H9 (cell line): ENCODE measurements around the gene WDR48. TPM values are rescaled to one million over a fixed set of nuclear protein-coding genes. Genes with fewer than 3 reads are reported as not detected.
A peak's percentile ranks its signal among the peaks of the same experiment; 100 is the strongest.

Experiments used
- DNase-seq: peaks from one replicate; pipeline ENCODE4 v3.0.0-alpha.2; 2017
- H2AFZ ChIP-seq: one replicate; pipeline ENCODE4 v1.6.1; 2013; ENCODE audit warnings: mild to moderate bottlenecking, low read length, control low read depth, moderate library complexity
- H2AK5ac ChIP-seq: 2 replicates; pipeline ENCODE4 v1.6.1; 2013; ENCODE audit warnings: low read length, control low read depth, mixed read lengths; ENCODE audit not compliant: insufficient read length
- H2BK120ac ChIP-seq: one replicate; pipeline ENCODE4 v1.6.1; 2013; ENCODE audit warnings: low read depth, mild to moderate bottlenecking, low read length, control low read depth, inconsistent platforms; ENCODE audit not compliant: poor library complexity, severe bottlenecking
- H2BK12ac ChIP-seq: 2 replicates; pipeline ENCODE4 v1.6.1; 2013; ENCODE audit warnings: low read length, control low read depth, mixed read lengths, low read depth; ENCODE audit not compliant: insufficient read length
- H2BK15ac ChIP-seq: 2 replicates; pipeline ENCODE4 v1.6.1; 2013; ENCODE audit warnings: low read depth, low read length, control low read depth
- H2BK20ac ChIP-seq: one replicate; pipeline ENCODE4 v1.6.1; 2013; ENCODE audit warnings: low read depth, mild to moderate bottlenecking, low read length, control low read depth, inconsistent platforms; ENCODE audit not compliant: poor library complexity, severe bottlenecking
- H2BK5ac ChIP-seq: 2 replicates; pipeline ENCODE4 v1.6.1; 2013; ENCODE audit warnings: low read length, control low read depth, mixed read lengths; ENCODE audit not compliant: insufficient read length
- H3K14ac ChIP-seq: 2 replicates; pipeline ENCODE4 v1.6.1; 2013; ENCODE audit warnings: low read length, control low read depth; ENCODE audit not compliant: insufficient read depth
- H3K18ac ChIP-seq: 2 replicates; pipeline ENCODE4 v1.6.1; 2013; ENCODE audit warnings: low read depth, mild to moderate bottlenecking, mixed read lengths, low read length, control low read depth; ENCODE audit not compliant: insufficient read length
- H3K23ac ChIP-seq: 2 replicates; pipeline ENCODE4 v1.6.1; 2013; ENCODE audit warnings: low read length, control low read depth, mixed read lengths, low read depth; ENCODE audit not compliant: insufficient read length
- H3K23me2 ChIP-seq: 2 replicates; pipeline ENCODE4 v1.6.1; 2013; ENCODE audit warnings: low read depth, mild to moderate bottlenecking, mixed read lengths, low read length, control low read depth; ENCODE audit not compliant: insufficient read length, poor library complexity, severe bottlenecking
- H3K27ac ChIP-seq: 2 replicates; pipeline ENCODE4 v1.5.1; 2013; ENCODE audit warnings: low read length, control low read depth, mixed read lengths, low read depth; ENCODE audit not compliant: insufficient read length
- H3K27me3 ChIP-seq: 2 replicates; pipeline ENCODE4 v1.6.1; 2013; ENCODE audit warnings: low read length, control low read depth, inconsistent platforms; ENCODE audit not compliant: insufficient read depth
- H3K4ac ChIP-seq: 2 replicates; pipeline ENCODE4 v1.6.1; 2013; ENCODE audit warnings: low read depth, mild to moderate bottlenecking, control low read depth, inconsistent platforms, low read length, moderate library complexity
- H3K4me1 ChIP-seq: 2 replicates; pipeline ENCODE4 v1.6.1; 2013; ENCODE audit warnings: low read length, control low read depth, inconsistent platforms; ENCODE audit not compliant: insufficient read depth
- H3K4me2 ChIP-seq: 2 replicates; pipeline ENCODE4 v1.6.1; 2013; ENCODE audit warnings: low read length, control low read depth, mixed read lengths; ENCODE audit not compliant: insufficient read length, insufficient read depth
- H3K56ac ChIP-seq: 2 replicates; pipeline ENCODE4 v1.6.1; 2013; ENCODE audit warnings: low read depth, mild to moderate bottlenecking, mixed read lengths, low read length, control low read depth; ENCODE audit not compliant: insufficient read length
- H3K79me1 ChIP-seq: 2 replicates; pipeline ENCODE4 v1.6.1; 2013; ENCODE audit warnings: low read depth, mild to moderate bottlenecking, moderate library complexity, low read length, control low read depth, inconsistent platforms; ENCODE audit not compliant: insufficient read depth, poor library complexity, severe bottlenecking
- H3K79me2 ChIP-seq: 2 replicates; pipeline ENCODE4 v1.6.1; 2013; ENCODE audit warnings: low read length, control low read depth, inconsistent platforms; ENCODE audit not compliant: insufficient read depth
- H3K9ac ChIP-seq: 2 replicates; pipeline ENCODE4 v1.6.1; 2013; ENCODE audit warnings: low read length, control low read depth, mixed read lengths; ENCODE audit not compliant: insufficient read length; ENCODE audit errors: extremely low read depth
- H3K9me3 ChIP-seq: one replicate; pipeline ENCODE4 v1.6.1; 2013; ENCODE audit warnings: low read depth, low read length, inconsistent platforms; ENCODE audit not compliant: control insufficient read depth
- H3T11ph ChIP-seq: one replicate; pipeline ENCODE4 v1.6.1; 2013; ENCODE audit warnings: mild to moderate bottlenecking, low read length, control low read depth, inconsistent platforms
- H4K20me1 ChIP-seq: one replicate; pipeline ENCODE4 v1.6.1; 2013; ENCODE audit not compliant: control insufficient read depth, insufficient read length, insufficient read depth
- H4K5ac ChIP-seq: 2 replicates; pipeline ENCODE4 v1.6.1; 2013; ENCODE audit warnings: low read depth, mild to moderate bottlenecking, mixed read lengths, low read length, control low read depth; ENCODE audit not compliant: insufficient read length
- H4K8ac ChIP-seq: replicated peaks from 2 replicates; pipeline ENCODE4 v1.6.1; 2013; ENCODE audit warnings: low read length, control low read depth, mixed read lengths, low read depth; ENCODE audit not compliant: insufficient read length
- H4K91ac ChIP-seq: 2 replicates; pipeline ENCODE4 v1.6.1; 2013; ENCODE audit warnings: low read depth, mild to moderate bottlenecking, moderate library complexity, mixed read lengths, low read length, control low read depth; ENCODE audit not compliant: insufficient read length
- H3K27ac Mint-ChIP-seq, 3 experiments: 2 replicates in 2 of 3; 3 replicates in 1 of 3; pipeline ENCODE4 v1.8.0; 2020 to 2021; ENCODE audit warnings: mixed read lengths in 3 of 3, mild to moderate bottlenecking in 1 of 3, moderate library complexity in 1 of 3
- H3K27me3 Mint-ChIP-seq: 2 replicates; pipeline ENCODE4 v1.8.0; 2021; ENCODE audit warnings: low read depth, mild to moderate bottlenecking, moderate library complexity, mixed read lengths
- H3K36me3 Mint-ChIP-seq, 3 experiments: 2 replicates in 2 of 3; 3 replicates in 1 of 3; pipeline ENCODE4 v1.8.0; 2020 to 2021; ENCODE audit warnings: low read depth in 3 of 3, mixed read lengths in 3 of 3; ENCODE audit not compliant: insufficient read depth in 1 of 3
- H3K4me1 Mint-ChIP-seq, 2 experiments: 2 replicates each; pipeline ENCODE4 v1.8.0; 2020; ENCODE audit warnings: mixed read lengths in 2 of 2
- H3K4me3 Mint-ChIP-seq, 2 experiments: 2 replicates in 1 of 2; 3 replicates in 1 of 2; pipeline ENCODE4 v1.8.0; 2020 to 2021; ENCODE audit warnings: mild to moderate bottlenecking in 2 of 2, mixed read lengths in 2 of 2, moderate library complexity in 1 of 2
- H3K9me3 Mint-ChIP-seq, 2 experiments: 2 replicates in 1 of 2; 3 replicates in 1 of 2; pipeline ENCODE4 v1.8.0; 2020; ENCODE audit warnings: mild to moderate bottlenecking in 2 of 2, mixed read lengths in 2 of 2, moderate library complexity in 1 of 2
- CTCF ChIP-seq: fragments of 200-600 bp; sonication (generic); conservative IDR thresholded peaks from 3 replicates; pipeline ENCODE4 v1.8.0; 2021; ENCODE audit warnings: antibody characterized with exemption, mild to moderate bottlenecking
- WGBS: extraction: QIAGEN DNeasy Blood & Tissue Kit; methylation state at CpG from one replicate; pipeline ENCODE4 v1.1.7; 2013; ENCODE audit warnings: missing lambda C conversion rate, low lambda C conversion rate, mixed read lengths; ENCODE audit not compliant: insufficient read length; ENCODE audit errors: extremely low coverage; 5-methylcytosine and 5-hydroxymethylcytosine counted together
- total RNA-seq: library from RNA; stranded (reverse); gene quantifications from 2 replicates; pipeline ENCODE4 v1.2.1, GENCODE V29; 2021

WDR48 gene
- total RNA-seq, 1 experiment from 2014 or later, result 52.7 TPM

- H3K4me3 Mint-ChIP-seq, result no peak overlapping the region
- no peaks in the 10 kb centered on the region for H3K9me3 Mint-ChIP-seq
- peak; percentile 11 for DNase-seq
- Histone ChIP-seq H3K23ac (no peak overlapping the region), H2AFZ (no peak overlapping the region), H2BK12ac (no peak overlapping the region), H3K56ac (no peak overlapping the region), H3K4me2 (no peak overlapping the region), H4K20me1 (no peaks in the 10 kb centered on the region), H3K27me3 (no peaks in the 10 kb centered on the region), H2BK20ac (no peak overlapping the region), H3K79me1 (no peaks in the 10 kb centered on the region), H3K4ac (no peak overlapping the region), H2BK5ac (no peak overlapping the region), H3K9me3 (no peaks in the 10 kb centered on the region), H3K23me2 (no peaks in the 10 kb centered on the region), H2BK15ac (no peak overlapping the region), H3K9ac (no peak overlapping the region), H3K4me1 (no peaks in the 10 kb centered on the region), H2AK5ac (no peak overlapping the region), H3K79me2 (no peaks in the 10 kb centered on the region), H3K27ac (no peak overlapping the region), H3K14ac (no peak overlapping the region), H2BK120ac (no peak overlapping the region), H4K91ac (no peak overlapping the region), H4K8ac (no peak overlapping the region), H3K18ac (no peak overlapping the region), H4K5ac (no peak overlapping the region), H3T11ph (no peak overlapping the region)
- H3K27ac Mint-ChIP-seq, result no peak overlapping the region
- WGBS, result no CpG with 5 or more reads among the region's 2 CpGs
- no peak for TF ChIP-seq CTCF
- H3K4me1 Mint-ChIP-seq, result peaks cover 2% of the 10 kb centered on the region in 2 experiments; a peak in 2 of 4 replicates
- peaks cover 10 to 37% (median 28%) of the 10 kb centered on the region in 3 experiments; a peak in 6 of 7 replicates for H3K36me3 Mint-ChIP-seq
- no peaks in the 10 kb centered on the region for H3K27me3 Mint-ChIP-seq
These were observed 88.6 kb downstream of the WDR48 start for GRCh38 chr3:39140341-39140971.
